GM21390 (cell line): ENCODE measurements around the gene DACT2.
"Not testable (repeated sequence)": the region's sequence is repeated elsewhere in the genome, so short reads cannot be mapped to it uniquely, and the experiment has no call there.

ENCODE experiments used
- ATAC-seq: cut with Tn5 transposase; IDR thresholded peaks from one replicate; pipeline ENCODE4 v1.9.1; 2021; ENCODE audit not compliant: unreplicated experiment

The DACT2 gene

DNA sequence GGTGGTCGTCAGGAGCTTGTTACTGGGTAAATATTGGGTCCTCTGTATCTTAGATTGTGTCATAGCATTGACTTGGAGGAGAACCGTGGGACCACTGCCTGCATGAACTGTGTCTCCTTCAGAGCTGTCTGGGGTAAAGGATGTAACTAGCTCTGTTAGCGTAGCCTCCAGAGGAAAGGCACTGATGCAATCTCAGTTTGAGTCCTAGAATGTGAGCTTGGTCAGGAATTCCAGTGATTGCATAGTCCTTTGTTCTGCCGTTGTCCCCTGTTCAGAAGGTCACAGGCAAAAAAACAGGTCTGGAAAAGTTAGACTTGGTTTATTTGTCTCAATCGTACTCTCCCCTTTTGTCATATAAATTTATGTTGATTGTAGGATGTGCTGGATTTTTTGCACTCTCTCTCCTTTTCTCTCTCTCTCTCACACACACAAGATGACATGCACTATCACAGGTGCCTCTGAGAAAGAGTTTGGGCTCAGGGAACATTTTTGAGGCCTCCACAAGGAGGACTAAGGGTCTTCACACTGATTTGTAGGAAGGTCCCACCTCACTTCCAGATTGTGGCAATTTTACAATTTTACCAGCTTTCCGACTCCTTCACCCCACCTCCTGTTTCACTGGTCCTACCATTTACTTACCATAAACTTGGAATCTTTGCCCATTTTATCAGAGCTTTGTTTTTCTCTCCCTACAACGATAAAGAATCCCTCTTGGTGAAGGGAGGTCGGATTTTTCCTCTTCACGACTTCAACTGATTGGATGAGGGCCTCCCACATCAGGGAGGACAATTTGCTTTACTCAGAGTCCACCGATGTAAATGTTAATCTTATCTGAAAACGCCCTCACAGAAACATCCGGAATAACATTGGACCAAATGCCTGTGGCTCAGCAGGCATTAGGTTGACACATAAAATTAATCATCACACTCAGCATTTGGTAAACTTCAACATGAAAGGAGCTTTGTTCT lies 7.0 kb upstream of the DACT2 start:
- no peak for ATAC-seq

GRCh38 chr6:168322966-168323365 lies 3.4 kb upstream of the DACT2 start:
- no peak for ATAC-seq

GRCh38 chr6:168320634-168321033 lies 1.1 kb upstream of the DACT2 start:
- ATAC-seq: no peak

- no peak for ATAC-seq
Observed at GRCh38 chr6:168318579-168319278, 848 bp downstream of the DACT2 start.

DNA sequence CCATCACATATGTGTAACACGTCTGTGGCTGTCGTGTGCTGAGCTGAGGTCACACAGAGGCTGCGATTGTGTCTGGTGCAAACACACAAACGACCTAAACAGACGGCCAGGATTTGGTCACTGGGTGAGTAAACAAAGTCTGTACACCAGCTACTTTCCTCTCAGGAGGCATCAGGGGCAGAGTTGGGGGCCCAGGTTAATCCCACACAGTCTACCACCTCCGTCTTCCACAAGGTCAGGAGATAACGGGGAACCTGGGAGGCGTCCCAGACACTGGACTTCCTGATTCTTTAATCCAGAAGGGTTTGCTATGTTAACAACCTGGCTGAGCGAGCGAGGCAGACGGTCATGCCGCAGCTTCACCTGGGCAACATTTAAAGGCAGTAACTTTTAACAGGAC lies 1.5 kb downstream of the DACT2 start:
- no peak for ATAC-seq

DNA sequence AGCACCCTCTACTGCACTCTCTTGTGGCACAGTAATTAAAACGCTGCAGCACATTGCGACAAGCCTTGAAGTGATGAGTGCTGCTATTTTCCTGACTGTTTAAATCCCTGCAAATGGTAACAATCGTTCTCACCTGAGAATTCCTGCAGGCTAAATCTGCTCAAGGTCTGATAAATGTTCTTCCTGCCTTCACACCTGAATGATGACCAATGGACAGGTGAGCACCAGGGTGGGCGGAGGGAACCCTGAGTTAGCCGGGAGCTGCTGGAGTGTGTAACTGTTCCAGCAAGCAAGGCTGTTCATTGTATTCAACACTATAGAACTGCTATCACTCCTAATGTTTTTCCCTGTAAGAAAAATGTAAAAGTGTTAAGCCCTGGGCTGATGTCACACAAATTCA lies 4.0 kb downstream of the DACT2 start:
- no peak for ATAC-seq

DNA sequence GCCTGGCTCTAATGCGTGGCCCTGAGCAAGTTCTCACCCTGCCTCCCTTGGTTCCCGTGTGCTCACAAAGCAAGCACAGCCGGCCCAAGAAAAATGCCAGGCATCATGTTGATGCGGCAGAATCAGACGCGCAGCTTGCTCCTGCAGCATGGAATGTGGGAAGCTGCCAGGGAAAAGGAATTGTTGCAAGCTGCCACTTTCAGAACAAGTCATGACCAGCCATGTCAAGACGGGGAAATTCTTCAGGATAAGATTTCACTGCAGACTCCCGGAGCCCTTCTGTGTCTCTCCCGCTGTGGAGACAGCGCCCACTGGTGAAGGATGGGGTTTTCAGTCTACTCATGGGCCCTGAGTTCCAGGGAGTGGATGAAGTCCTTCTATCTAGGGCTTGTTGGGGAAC lies 4.6 kb downstream of the DACT2 start:
- ATAC-seq: no peak

- ATAC-seq: no peak
Observed at GRCh38 chr6:168314021-168314420, 5.6 kb downstream of the DACT2 start.

- ATAC-seq: no peak
Observed at GRCh38 chr6:168313431-168314011, 6.1 kb downstream of the DACT2 start.

DNA sequence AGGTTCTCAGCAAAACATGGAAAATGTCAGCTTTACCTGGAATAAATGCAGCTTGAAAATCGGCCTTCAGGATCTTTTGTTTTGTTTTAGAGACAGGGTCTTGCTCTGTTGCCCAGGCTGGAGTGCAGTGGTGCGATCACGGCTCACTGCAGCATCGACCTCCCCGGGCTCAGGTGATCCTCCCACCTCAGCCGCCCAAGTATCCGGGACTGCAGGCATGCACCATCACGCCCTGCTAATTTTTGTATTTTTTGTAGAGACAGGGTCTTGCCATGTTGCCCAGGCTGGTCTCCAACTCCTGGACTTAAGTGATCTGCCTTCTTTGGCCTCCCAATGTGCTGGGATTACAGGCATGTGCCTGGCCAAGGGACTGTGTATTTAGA lies 7.5 kb downstream of the DACT2 start:
- not testable (repeated sequence) for ATAC-seq

DNA sequence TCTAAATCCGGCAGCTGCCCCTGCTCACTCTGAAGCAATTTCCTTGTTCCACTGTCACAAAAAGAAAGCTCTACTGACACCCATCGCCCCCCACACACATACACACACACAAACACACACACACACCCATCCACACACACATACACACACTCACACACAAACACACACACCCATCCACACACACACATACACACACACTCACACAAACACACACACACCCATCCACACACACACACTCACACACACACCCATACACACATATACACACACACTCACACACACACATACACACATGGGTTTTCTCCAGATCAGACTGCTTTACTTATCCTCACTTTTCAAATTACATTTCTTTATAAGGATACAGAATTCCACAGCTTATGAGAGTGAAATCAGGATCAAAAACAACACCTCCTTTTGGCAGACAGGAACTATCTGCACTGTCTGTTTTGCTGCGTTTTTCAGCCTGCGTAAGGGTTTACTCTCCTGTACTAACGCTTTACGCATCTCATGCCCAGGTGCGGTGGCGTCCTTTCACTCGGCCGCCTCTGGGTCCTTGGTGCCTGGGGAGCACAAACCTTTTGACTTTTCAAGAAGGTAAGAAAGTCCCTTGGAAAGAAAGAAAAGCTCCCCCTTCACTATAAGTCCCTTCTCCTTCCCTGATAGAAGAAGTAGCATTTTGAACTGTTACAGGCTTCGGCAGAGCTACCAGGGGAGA lies 8.0 kb downstream of the DACT2 start:
- ATAC-seq: no peak

- ATAC-seq: no peak
Observed at GRCh38 chr6:168310945-168311344, 8.6 kb downstream of the DACT2 start.

GRCh38 chr6:168310403-168310802 lies 9.2 kb downstream of the DACT2 start:
- no peak for ATAC-seq

GRCh38 chr6:168309997-168310396 lies 9.6 kb downstream of the DACT2 start:
- ATAC-seq: no peak

- no peak for ATAC-seq
Observed at GRCh38 chr6:168309183-168309582, 10.4 kb downstream of the DACT2 start.

DNA sequence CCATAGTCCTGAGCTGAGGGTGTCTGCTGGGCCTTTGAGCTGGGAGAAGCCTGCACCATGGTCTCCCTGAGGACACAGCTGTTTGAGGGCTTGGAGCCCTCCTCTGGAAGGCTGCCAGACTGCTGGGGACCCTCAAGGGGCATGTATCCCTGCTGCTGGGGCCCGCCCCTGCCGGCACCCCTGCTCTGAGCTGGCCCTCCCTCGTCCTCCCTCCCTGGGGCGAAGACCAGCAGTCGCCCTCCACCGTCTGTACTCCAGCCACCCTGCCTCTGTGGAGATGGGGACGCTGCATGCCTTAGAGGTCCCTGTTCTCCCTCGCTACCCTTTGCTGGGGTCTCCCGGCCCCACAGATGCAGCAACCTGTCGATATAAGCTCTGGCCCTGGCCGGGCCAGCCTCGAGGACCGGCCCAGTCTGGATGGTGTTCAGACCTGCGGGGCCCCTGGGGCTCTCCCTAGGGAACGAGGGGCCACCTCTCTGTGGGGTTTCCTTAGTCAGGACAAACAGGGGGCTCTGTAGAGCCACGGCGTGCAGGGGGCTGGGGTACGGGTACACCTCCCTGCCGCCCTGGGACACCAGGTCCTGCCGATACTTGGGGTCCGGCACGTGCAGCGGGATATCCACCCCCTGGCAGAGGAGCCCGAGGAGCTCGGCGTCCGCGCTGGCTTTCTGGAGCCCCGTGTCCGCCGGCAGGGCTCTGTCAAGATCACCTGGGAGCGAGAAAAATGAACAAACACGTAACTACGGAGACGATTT lies 11.0 kb downstream of the DACT2 start:
- ATAC-seq: no peak

DNA sequence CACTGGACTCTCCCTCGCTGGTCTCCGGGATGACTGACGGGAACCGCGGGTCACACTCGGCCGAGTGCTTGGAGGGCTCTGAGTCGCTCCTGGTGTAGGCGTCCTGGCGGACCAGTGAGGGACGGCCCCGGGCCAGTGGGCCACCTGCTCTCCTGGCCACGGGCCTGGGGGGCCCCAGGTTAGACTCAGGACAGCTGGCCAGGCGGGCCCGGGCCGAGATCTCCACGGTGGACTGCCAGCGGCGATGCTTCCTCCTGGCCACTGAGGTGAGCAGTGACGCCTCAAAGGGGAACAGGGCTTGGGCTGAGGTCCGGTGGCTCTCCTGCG lies 11.9 kb downstream of the DACT2 start:
- ATAC-seq: no peak

GRCh38 chr6:168307015-168307694 lies 12.4 kb downstream of the DACT2 start:
- no peak for ATAC-seq

GRCh38 chr6:168305863-168306262 lies 13.7 kb downstream of the DACT2 start:
- ATAC-seq: no peak

DNA sequence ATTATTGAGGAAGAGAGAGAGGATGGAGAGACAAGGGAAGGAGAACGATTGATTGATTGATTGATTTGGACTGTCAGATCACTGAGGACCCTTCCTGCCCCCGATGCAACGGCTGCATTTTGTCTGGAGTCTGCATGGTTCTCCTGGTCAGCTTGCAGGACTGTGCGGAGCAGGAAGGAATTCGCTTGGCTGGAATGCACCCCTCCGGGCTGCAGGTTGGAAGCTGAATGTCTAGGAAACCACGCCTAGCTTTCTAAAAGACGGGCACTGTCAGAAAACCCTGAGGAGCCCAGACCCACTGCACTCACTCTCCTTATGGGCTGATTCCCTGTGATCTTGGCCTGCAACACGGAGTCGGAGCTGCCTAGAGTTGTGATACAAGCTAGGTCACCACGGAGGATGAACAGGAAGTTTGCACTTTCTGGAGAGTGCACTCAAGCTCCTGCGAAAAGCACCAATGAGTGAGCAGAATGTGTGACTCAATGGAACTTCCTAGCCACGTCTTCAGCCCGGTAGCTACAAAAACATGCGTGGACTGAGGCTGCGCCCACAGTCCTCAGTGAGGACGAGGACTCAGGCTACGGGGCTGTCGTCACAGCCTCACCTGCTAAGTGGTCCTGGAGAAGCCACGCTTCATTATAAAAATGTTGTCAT lies 14.4 kb downstream of the DACT2 start:
- ATAC-seq: no peak
